GM23338 (cell line): Measurements from ENCODE around the gene HARS2.
"Not testable (repeated sequence)": the region's sequence is repeated elsewhere in the genome, so short reads cannot be mapped to it uniquely, and the experiment has no call there.

ENCODE experiments used
- CREB1 ChIP-seq: fragments of 250-450 bp; sonication (Bioruptor Pico); IDR thresholded peaks from 2 replicates; pipeline ENCODE4 v1.5.0; 2020; ENCODE audit warnings: low read depth, mild to moderate bottlenecking, moderate library complexity
- EZH2 ChIP-seq: fragments of 200-600 bp; sonication (generic); IDR thresholded peaks from one replicate; pipeline ENCODE4 v1.8.0; 2017; ENCODE audit warnings: antibody characterized with exemption, mild to moderate bottlenecking, low read depth; ENCODE audit not compliant: unreplicated experiment
- EZH2phosphoT487 ChIP-seq: fragments of 200-600 bp; sonication (generic); IDR thresholded peaks from one replicate; pipeline ENCODE4 v1.8.1; 2018; ENCODE audit warnings: antibody characterized with exemption; ENCODE audit not compliant: unreplicated experiment
- JUNB ChIP-seq: IDR thresholded peaks from one replicate; pipeline ENCODE4 v1.6.1; 2016; ENCODE audit warnings: antibody characterized with exemption; ENCODE audit not compliant: unreplicated experiment
- NANOG ChIP-seq: IDR thresholded peaks from 2 replicates; pipeline ENCODE4 v1.6.1; 2016; ENCODE audit warnings: antibody characterized with exemption, borderline replicate concordance
- POLR2AphosphoS5 ChIP-seq: IDR thresholded peaks from 2 replicates; pipeline ENCODE4 v1.6.1; 2016; ENCODE audit warnings: antibody characterized with exemption, low read depth
- STAT1 ChIP-seq: IDR thresholded peaks from one replicate; pipeline ENCODE4 v1.6.1; 2016; ENCODE audit warnings: antibody characterized with exemption; ENCODE audit not compliant: unreplicated experiment
- ZNF114 ChIP-seq: fragments of 250-450 bp; sonication (Bioruptor Pico); IDR thresholded peaks from 2 replicates; pipeline ENCODE4 v1.5.0; 2020; ENCODE audit warnings: mild to moderate bottlenecking, moderate library complexity
- ZNF331 ChIP-seq: fragments of 250-450 bp; sonication (Bioruptor Pico); IDR thresholded peaks from 2 replicates; pipeline ENCODE4 v1.5.0; 2020; ENCODE audit warnings: low read depth, mild to moderate bottlenecking, moderate library complexity
- TF ChIP-seq, protein P1 (sequence below), 2 experiments: fragments of 200-600 bp in 1 of 2; sonication (generic) in 1 of 2; conservative IDR thresholded peaks; 2 replicates each; pipeline versions ENCODE4 v1.5.1 to v1.6.1; 2016 to 2017; ENCODE audit warnings: antibody characterized with exemption in 2 of 2, low read depth in 2 of 2, mild to moderate bottlenecking in 2 of 2, moderate library complexity in 1 of 2
- TF ChIP-seq, protein P2 (sequence below): IDR thresholded peaks from one replicate; pipeline ENCODE4 v1.6.1; 2018; ENCODE audit warnings: antibody characterized with exemption; ENCODE audit not compliant: unreplicated experiment
- TF ChIP-seq, protein P3 (sequence below): IDR thresholded peaks from 2 replicates; pipeline ENCODE4 v1.6.1; 2016; ENCODE audit warnings: antibody characterized with exemption
- TF ChIP-seq, protein P4 (sequence below): fragments of 250-450 bp; sonication (Bioruptor Pico); IDR thresholded peaks from 2 replicates; pipeline ENCODE4 v1.5.0; 2020; ENCODE audit warnings: mild to moderate bottlenecking, moderate library complexity

DNA sequence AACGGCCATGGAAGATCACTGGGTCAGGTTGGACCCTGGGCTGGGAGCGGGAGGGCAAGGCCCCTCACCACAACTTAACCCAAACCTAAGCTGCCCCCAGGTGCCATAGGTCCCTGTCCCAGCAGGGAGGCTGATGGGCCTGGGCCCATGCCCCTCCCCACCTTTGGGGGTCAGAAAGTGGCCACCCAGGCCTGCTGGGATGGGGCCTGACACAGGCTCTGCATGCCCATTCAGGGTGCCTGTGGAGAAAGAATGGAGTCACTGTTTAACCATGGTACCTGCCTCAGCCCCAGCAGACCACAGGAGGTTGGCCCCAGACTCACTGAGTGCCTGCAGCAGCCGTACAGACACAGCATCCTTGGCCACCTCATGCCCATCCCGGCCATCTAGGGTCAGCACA is 20.2 kb upstream of the HARS2 start:
- TF ChIP-seq, protein P1, sequence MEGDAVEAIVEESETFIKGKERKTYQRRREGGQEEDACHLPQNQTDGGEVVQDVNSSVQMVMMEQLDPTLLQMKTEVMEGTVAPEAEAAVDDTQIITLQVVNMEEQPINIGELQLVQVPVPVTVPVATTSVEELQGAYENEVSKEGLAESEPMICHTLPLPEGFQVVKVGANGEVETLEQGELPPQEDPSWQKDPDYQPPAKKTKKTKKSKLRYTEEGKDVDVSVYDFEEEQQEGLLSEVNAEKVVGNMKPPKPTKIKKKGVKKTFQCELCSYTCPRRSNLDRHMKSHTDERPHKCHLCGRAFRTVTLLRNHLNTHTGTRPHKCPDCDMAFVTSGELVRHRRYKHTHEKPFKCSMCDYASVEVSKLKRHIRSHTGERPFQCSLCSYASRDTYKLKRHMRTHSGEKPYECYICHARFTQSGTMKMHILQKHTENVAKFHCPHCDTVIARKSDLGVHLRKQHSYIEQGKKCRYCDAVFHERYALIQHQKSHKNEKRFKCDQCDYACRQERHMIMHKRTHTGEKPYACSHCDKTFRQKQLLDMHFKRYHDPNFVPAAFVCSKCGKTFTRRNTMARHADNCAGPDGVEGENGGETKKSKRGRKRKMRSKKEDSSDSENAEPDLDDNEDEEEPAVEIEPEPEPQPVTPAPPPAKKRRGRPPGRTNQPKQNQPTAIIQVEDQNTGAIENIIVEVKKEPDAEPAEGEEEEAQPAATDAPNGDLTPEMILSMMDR (conservative IDR thresholded peaks at IDR 0.05; ENCODE audit: low read depth in 2 of 2), result not testable (repeated sequence)
- not testable (repeated sequence) for TF ChIP-seq EZH2; JUNB; POLR2AphosphoS5; CREB1 (CRISPR knock-in tag); ZNF114 (CRISPR knock-in tag); STAT1; EZH2phosphoT487; ZNF331; NANOG
- TF ChIP-seq, protein P2, sequence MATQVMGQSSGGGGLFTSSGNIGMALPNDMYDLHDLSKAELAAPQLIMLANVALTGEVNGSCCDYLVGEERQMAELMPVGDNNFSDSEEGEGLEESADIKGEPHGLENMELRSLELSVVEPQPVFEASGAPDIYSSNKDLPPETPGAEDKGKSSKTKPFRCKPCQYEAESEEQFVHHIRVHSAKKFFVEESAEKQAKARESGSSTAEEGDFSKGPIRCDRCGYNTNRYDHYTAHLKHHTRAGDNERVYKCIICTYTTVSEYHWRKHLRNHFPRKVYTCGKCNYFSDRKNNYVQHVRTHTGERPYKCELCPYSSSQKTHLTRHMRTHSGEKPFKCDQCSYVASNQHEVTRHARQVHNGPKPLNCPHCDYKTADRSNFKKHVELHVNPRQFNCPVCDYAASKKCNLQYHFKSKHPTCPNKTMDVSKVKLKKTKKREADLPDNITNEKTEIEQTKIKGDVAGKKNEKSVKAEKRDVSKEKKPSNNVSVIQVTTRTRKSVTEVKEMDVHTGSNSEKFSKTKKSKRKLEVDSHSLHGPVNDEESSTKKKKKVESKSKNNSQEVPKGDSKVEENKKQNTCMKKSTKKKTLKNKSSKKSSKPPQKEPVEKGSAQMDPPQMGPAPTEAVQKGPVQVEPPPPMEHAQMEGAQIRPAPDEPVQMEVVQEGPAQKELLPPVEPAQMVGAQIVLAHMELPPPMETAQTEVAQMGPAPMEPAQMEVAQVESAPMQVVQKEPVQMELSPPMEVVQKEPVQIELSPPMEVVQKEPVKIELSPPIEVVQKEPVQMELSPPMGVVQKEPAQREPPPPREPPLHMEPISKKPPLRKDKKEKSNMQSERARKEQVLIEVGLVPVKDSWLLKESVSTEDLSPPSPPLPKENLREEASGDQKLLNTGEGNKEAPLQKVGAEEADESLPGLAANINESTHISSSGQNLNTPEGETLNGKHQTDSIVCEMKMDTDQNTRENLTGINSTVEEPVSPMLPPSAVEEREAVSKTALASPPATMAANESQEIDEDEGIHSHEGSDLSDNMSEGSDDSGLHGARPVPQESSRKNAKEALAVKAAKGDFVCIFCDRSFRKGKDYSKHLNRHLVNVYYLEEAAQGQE, result not testable (repeated sequence)
- TF ChIP-seq, protein P3, sequence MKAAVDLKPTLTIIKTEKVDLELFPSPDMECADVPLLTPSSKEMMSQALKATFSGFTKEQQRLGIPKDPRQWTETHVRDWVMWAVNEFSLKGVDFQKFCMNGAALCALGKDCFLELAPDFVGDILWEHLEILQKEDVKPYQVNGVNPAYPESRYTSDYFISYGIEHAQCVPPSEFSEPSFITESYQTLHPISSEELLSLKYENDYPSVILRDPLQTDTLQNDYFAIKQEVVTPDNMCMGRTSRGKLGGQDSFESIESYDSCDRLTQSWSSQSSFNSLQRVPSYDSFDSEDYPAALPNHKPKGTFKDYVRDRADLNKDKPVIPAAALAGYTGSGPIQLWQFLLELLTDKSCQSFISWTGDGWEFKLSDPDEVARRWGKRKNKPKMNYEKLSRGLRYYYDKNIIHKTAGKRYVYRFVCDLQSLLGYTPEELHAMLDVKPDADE, result not testable (repeated sequence)
- TF ChIP-seq, protein P4, sequence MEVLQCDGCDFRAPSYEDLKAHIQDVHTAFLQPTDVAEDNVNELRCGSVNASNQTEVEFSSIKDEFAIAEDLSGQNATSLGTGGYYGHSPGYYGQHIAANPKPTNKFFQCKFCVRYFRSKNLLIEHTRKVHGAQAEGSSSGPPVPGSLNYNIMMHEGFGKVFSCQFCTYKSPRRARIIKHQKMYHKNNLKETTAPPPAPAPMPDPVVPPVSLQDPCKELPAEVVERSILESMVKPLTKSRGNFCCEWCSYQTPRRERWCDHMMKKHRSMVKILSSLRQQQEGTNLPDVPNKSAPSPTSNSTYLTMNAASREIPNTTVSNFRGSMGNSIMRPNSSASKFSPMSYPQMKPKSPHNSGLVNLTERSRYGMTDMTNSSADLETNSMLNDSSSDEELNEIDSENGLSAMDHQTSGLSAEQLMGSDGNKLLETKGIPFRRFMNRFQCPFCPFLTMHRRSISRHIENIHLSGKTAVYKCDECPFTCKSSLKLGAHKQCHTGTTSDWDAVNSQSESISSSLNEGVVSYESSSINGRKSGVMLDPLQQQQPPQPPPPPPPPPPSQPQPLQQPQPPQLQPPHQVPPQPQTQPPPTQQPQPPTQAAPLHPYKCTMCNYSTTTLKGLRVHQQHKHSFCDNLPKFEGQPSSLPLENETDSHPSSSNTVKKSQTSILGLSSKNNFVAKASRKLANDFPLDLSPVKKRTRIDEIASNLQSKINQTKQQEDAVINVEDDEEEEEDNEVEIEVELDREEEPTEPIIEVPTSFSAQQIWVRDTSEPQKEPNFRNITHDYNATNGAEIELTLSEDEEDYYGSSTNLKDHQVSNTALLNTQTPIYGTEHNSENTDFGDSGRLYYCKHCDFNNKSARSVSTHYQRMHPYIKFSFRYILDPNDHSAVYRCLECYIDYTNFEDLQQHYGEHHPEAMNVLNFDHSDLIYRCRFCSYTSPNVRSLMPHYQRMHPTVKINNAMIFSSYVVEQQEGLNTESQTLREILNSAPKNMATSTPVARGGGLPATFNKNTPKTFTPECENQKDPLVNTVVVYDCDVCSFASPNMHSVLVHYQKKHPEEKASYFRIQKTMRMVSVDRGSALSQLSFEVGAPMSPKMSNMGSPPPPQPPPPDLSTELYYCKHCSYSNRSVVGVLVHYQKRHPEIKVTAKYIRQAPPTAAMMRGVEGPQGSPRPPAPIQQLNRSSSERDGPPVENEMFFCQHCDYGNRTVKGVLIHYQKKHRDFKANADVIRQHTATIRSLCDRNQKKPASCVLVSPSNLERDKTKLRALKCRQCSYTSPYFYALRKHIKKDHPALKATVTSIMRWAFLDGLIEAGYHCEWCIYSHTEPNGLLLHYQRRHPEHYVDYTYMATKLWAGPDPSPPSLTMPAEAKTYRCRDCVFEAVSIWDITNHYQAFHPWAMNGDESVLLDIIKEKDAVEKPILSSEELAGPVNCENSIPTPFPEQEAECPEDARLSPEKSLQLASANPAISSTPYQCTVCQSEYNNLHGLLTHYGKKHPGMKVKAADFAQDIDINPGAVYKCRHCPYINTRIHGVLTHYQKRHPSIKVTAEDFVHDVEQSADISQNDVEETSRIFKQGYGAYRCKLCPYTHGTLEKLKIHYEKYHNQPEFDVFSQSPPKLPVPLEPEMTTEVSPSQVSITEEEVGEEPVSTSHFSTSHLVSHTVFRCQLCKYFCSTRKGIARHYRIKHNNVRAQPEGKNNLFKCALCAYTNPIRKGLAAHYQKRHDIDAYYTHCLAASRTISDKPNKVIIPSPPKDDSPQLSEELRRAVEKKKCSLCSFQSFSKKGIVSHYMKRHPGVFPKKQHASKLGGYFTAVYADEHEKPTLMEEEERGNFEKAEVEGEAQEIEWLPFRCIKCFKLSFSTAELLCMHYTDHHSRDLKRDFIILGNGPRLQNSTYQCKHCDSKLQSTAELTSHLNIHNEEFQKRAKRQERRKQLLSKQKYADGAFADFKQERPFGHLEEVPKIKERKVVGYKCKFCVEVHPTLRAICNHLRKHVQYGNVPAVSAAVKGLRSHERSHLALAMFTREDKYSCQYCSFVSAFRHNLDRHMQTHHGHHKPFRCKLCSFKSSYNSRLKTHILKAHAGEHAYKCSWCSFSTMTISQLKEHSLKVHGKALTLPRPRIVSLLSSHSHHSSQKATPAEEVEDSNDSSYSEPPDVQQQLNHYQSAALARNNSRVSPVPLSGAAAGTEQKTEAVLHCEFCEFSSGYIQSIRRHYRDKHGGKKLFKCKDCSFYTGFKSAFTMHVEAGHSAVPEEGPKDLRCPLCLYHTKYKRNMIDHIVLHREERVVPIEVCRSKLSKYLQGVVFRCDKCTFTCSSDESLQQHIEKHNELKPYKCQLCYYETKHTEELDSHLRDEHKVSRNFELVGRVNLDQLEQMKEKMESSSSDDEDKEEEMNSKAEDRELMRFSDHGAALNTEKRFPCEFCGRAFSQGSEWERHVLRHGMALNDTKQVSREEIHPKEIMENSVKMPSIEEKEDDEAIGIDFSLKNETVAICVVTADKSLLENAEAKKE (CRISPR knock-in tag), result not testable (repeated sequence)
